Measurements from ENCODE around the gene ZNF431.
"Not testable (repeated sequence)": the region's sequence is repeated elsewhere in the genome, so short reads cannot be mapped to it uniquely, and the experiment has no call there.

The ZNF431 gene

GRCh38 chr19:21148681-21149080, 6.8 kb downstream of the ZNF431 start:
- DNase-seq, result no peak

GRCh38 chr19:21149877-21150276, 8.0 kb downstream of the ZNF431 start:
- no peak for DNase-seq

- DNase-seq, result no peak
Observed at GRCh38 chr19:21151460-21151859, 9.6 kb downstream of the ZNF431 start.

- no peak for DNase-seq
Observed at GRCh38 chr19:21158523-21159135, 16.8 kb downstream of the ZNF431 start.

GRCh38 chr19:21164541-21164940, 22.7 kb downstream of the ZNF431 start:
- no peak for DNase-seq

- no peak for DNase-seq
Observed at GRCh38 chr19:21166436-21166835, 24.6 kb downstream of the ZNF431 start.

GRCh38 chr19:21197590-21198295, 55.9 kb downstream of the ZNF431 start:
- no peak for DNase-seq

- DNase-seq, result no peak
Observed at GRCh38 chr19:21202865-21203494, 61.1 kb downstream of the ZNF431 start.

- DNase-seq, result no peak
Observed at GRCh38 chr19:21210037-21210621, 68.3 kb downstream of the ZNF431 start.

- no peak for DNase-seq
Observed at GRCh38 chr19:21221693-21222092, 79.9 kb downstream of the ZNF431 start.

- not testable (repeated sequence) for DNase-seq
Observed at GRCh38 chr19:21229938-21230337, 88.1 kb downstream of the ZNF431 start.

GRCh38 chr19:21233691-21234090, 91.9 kb downstream of the ZNF431 start:
- DNase-seq, result no peak

- not testable (repeated sequence) for DNase-seq
Observed at GRCh38 chr19:21236751-21237150, 94.9 kb downstream of the ZNF431 start.

- DNase-seq, result no peak
Observed at GRCh38 chr19:21238670-21239069, 96.8 kb downstream of the ZNF431 start.
